ENCODE measurements around the gene CDH16. TPM values are rescaled to one million over a fixed set of nuclear protein-coding genes. Genes with fewer than 3 reads are reported as not detected.

The CDH16 gene
- total RNA-seq, 2 donors from 2014 or later, result not detected

DNA sequence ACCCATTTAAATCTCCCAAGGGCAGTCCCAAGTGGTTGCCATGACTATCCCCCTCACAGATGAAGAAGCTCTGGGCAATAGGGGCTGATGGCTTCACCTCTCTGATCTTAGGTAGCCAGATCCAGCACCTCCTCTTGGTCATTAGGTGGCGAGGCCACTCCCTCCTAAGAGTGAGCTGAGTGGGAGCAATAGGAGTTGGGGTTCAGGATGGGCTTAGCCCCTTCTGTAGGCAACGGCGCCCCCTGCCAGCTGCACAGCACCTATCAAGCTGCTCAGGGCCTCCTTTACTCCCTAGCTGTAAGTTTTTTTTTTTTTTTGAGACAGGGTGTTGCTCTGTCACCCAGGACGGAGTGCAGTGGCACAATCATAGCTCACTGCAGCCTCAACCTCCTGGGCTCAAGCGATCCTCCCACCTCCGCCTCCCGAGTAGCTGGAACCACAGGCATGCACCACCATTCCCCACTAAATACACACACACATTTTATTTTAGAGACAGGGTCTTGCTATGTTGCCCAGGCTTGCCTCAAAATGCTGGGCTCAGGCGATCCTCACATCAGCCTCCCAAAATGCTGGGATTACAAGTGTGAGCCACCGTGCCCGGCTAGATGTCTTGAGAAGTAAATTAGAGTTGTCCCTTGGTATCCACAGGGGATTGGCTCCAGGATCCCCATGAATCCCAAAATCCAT lies 10.2 kb upstream of the CDH16 start:
- DNase-seq (ENCODE audit: low spot score) (no peak), ATAC-seq (ENCODE audit: insufficient number of reproducible peaks, low FRiP score, low read depth) (no peak)
- Histone ChIP-seq H3K4me3 (no peak overlapping the region), H3K36me3 (no peaks in the 10 kb centered on the region), H3K4me1 (ENCODE audit: control insufficient read depth in 1 of 2, low read depth in 2 of 2) (peaks cover 24 to 53% of the 10 kb centered on the region in 2 donors), H3K27me3 (replicated peaks; ENCODE audit: insufficient read depth) (no peaks in the 10 kb centered on the region), H3K9me3 (no peaks in the 10 kb centered on the region), H3K27ac (peak overlapping the region; percentile 20 to 40)
- TF ChIP-seq, protein P1, sequence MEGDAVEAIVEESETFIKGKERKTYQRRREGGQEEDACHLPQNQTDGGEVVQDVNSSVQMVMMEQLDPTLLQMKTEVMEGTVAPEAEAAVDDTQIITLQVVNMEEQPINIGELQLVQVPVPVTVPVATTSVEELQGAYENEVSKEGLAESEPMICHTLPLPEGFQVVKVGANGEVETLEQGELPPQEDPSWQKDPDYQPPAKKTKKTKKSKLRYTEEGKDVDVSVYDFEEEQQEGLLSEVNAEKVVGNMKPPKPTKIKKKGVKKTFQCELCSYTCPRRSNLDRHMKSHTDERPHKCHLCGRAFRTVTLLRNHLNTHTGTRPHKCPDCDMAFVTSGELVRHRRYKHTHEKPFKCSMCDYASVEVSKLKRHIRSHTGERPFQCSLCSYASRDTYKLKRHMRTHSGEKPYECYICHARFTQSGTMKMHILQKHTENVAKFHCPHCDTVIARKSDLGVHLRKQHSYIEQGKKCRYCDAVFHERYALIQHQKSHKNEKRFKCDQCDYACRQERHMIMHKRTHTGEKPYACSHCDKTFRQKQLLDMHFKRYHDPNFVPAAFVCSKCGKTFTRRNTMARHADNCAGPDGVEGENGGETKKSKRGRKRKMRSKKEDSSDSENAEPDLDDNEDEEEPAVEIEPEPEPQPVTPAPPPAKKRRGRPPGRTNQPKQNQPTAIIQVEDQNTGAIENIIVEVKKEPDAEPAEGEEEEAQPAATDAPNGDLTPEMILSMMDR (IDR thresholded peaks at IDR 0.05), result peak; percentile 19

DNA sequence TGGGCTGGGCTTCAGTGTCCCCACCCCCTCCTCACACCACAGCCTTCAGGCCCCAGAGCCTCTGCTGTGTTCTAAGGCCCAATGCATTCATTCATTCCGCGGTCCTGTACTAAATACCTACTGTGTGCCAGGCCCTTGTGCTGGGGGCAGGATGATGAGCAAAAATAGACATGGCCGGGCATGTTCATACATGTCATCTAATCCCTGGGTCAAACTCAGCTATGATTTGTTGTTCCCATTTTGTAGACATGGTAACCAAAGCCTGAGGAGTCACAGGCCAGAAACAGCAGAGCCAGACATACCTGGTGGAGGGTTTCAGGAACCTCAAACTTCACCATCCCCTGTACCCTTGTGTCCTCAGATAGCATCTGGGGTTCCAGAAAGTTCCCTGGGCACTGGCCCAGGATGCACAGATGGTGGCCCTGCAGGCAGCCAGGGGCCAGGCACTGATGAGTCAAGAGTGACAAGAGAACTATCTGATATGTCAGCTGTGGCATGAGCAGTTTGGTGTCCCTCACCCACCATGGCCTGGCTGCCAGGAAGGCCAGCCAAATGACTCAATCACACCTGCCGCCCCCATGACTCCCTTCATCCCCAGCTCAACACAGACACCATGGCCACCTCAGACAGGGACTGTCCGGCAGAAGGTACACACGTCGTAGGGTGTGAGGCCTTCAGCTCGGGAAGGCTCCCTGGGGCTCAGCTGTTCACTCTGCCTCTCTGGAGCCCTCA lies 9.4 kb upstream of the CDH16 start:
- H3K27ac ChIP-seq, result peak overlapping the region; percentile 95
- H3K9me3 ChIP-seq, result no peaks in the 10 kb centered on the region
- no peaks in the 10 kb centered on the region for H3K36me3 ChIP-seq
- TF ChIP-seq, protein P1 (IDR thresholded peaks at IDR 0.05), result no peak
- ATAC-seq (ENCODE audit: insufficient number of reproducible peaks, low FRiP score, low read depth) (no peak), DNase-seq (ENCODE audit: low spot score) (no peak)
- peaks cover 19 to 52% of the 10 kb centered on the region in 2 donors for H3K4me1 ChIP-seq (ENCODE audit: control insufficient read depth in 1 of 2, low read depth in 2 of 2)
- H3K27me3 ChIP-seq (replicated peaks; ENCODE audit: insufficient read depth), result no peaks in the 10 kb centered on the region
- H3K4me3 ChIP-seq, result no peak overlapping the region

DNA sequence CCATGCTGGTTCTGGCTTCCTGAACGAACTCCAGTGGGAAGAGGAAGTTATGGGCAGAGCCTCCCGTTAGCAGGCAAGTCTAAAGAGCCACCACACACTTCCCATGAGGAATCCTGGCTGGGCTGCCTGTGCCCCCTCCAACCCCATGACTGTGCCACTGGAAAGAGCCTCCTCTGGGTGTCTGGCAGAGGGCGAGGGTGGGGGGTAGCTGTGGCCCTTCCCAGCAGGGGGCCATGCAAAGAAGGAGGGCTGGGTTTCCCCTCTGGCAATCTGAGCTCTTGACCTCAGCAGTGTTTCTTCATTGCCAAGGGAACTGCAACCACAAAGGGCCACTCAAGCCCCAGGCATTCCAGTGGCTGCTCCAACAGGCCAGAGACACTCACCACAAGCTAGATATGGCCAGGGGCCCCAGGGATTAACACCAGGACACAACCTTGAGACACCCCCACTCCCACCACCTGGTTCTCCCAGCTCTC lies 8.3 kb upstream of the CDH16 start:
- H3K27me3 ChIP-seq (replicated peaks; ENCODE audit: insufficient read depth), result no peaks in the 10 kb centered on the region
- H3K4me3 ChIP-seq, result no peak overlapping the region
- H3K9me3 ChIP-seq, result no peaks in the 10 kb centered on the region
- peaks cover 3% of the 10 kb centered on the region for H3K36me3 ChIP-seq
- peak overlapping the region; percentile 95 for H3K27ac ChIP-seq
- no peak for DNase-seq (ENCODE audit: low spot score)
- no peak for ATAC-seq (ENCODE audit: insufficient number of reproducible peaks, low FRiP score, low read depth)
- peaks cover 27 to 55% of the 10 kb centered on the region in 2 donors for H3K4me1 ChIP-seq (ENCODE audit: control insufficient read depth in 1 of 2, low read depth in 2 of 2)
- TF ChIP-seq, protein P1 (IDR thresholded peaks at IDR 0.05), result no peak

DNA sequence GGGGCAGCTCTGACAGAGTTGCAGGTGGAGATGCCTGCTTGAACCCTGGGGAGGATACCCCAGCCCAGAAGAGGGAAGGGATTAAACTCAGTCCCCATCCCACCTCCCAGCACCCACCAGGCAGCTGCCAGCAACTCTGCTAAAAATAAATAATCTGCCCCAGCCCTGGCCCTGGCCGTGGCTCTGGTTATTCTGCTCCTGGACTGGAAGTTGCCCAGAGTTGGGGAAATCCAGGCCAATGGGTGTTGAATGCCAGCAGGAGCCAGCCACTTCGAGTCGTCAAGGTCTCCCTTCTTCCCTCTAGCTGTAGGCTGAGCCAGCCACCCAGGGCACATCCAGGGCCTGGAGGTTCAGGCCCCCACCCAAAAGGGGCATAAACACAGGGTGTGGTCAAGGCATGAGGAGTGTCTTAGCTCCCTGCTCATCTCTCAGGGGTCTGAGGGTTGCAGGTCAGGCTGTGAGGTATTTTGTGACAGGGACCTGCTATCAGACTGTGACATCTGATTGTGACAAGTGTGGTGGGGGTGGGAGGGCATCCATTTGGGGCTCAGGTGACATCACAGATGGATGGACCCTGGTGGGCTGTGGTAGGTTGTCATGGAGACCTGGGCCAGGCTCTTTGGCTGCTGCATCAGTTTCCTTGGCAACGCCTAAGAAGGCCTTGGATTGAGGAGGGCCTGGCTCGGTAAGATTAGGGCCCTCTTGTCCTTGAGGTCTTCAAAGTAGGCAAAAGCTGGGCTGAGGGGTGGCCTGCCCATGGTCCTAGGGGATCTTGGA lies 7.7 kb upstream of the CDH16 start:
- DNase-seq (ENCODE audit: low spot score) (no peak), ATAC-seq (ENCODE audit: insufficient number of reproducible peaks, low FRiP score, low read depth) (no peak)
- Histone ChIP-seq H3K36me3 (peaks cover 7% of the 10 kb centered on the region), H3K4me1 (ENCODE audit: control insufficient read depth in 1 of 2, low read depth in 2 of 2) (peaks cover 27 to 61% of the 10 kb centered on the region in 2 donors), H3K27ac (peak overlapping the region; percentile 95), H3K27me3 (replicated peaks; ENCODE audit: insufficient read depth) (no peaks in the 10 kb centered on the region), H3K9me3 (no peaks in the 10 kb centered on the region), H3K4me3 (peak overlapping the region; percentile 84)
- TF ChIP-seq, protein P1 (IDR thresholded peaks at IDR 0.05), result no peak
